Prostate gland (tissue), 2 donors: Measurements from ENCODE around the gene EBF3. TPM values are rescaled to one million over a fixed set of nuclear protein-coding genes. Genes with fewer than 3 reads are reported as not detected.

Source experiments
- DNase-seq: peaks from one replicate; pipeline ENCODE4 v3.0.0-alpha.2; 2019; ENCODE audit warnings: low spot score
- H3K27ac ChIP-seq, 2 donors: fragments of 200-600 bp; sonication (generic); 2 replicates each; pipeline ENCODE4 v1.5.1; 2017 to 2019
- H3K27me3 ChIP-seq: fragments of 200-600 bp; sonication (generic); replicated peaks from 2 replicates; pipeline ENCODE4 v1.5.1; 2019; ENCODE audit not compliant: insufficient read depth
- H3K36me3 ChIP-seq, 2 donors: fragments of 200-600 bp; sonication (generic); 1 replicate in 1 of 2; 2 replicates in 1 of 2; pipeline versions ENCODE4 v1.5.1 to v1.8.1; 2017 to 2019
- H3K4me1 ChIP-seq: fragments of 200-600 bp; sonication (generic); replicated peaks from 2 replicates; pipeline ENCODE4 v1.5.1; 2019
- H3K4me3 ChIP-seq, 2 donors: fragments of 200-600 bp; sonication (generic); 2 replicates each; pipeline ENCODE4 v1.5.1; 2017 to 2019
- H3K9me3 ChIP-seq: fragments of 200-600 bp; sonication (generic); 2 replicates; pipeline ENCODE4 v1.5.1; 2017
- CTCF ChIP-seq, 4 experiments: fragments of 200-600 bp in 2 of 4; fragments of 450-650 bp in 2 of 4; sonication (generic) in 2 of 4; IDR thresholded peaks; 1 replicate in 3 of 4; 2 replicates in 1 of 4; pipeline ENCODE4 v1.5.1; 2016 to 2019; ENCODE audit warnings: antibody characterized with exemption in 4 of 4, mild to moderate bottlenecking in 2 of 4, moderate library complexity in 2 of 4
- POLR2A ChIP-seq: fragments of 450-650 bp; IDR thresholded peaks from one replicate; pipeline ENCODE4 v1.6.1; 2016; ENCODE audit warnings: antibody characterized with exemption, mild to moderate bottlenecking
- POLR2AphosphoS5 ChIP-seq: sonication (generic); formaldehyde crosslinking; IDR thresholded peaks from one replicate; pipeline ENCODE4 v1.6.1; 2017; ENCODE audit warnings: antibody characterized with exemption
- WGBS: methylation state at CpG from one replicate; pipeline ENCODE4 v1.1.5; 2018; 5-methylcytosine and 5-hydroxymethylcytosine counted together
- intact Hi-C: fragments of 100-400 bp; cut with DNase I; formaldehyde crosslinking; loops from one replicate; pipeline ENCODE4 v1.14.2; 2022
- total RNA-seq, 2 donors: library from RNA; depleted of rRNA; stranded (reverse); fragments of >200 nt; gene quantifications; one replicate each; pipeline ENCODE4 v1.1.0, GENCODE V29; 2016

EBF3 gene
- total RNA-seq, 2 donors from 2014 or later, result 1.5 to 7.8 TPM

- DNase-seq, result no peak
- Histone ChIP-seq H3K9me3 (no peaks in the 10 kb centered on the region), H3K36me3 (no peaks in the 10 kb centered on the region), H3K27me3 (peaks cover 13% of the 10 kb centered on the region), H3K27ac (no peak overlapping the region), H3K4me1 (no peaks in the 10 kb centered on the region), H3K4me3 (no peak overlapping the region)
- intact Hi-C loops, result no loop called here
- TF ChIP-seq POLR2A, result no peak
- TF ChIP-seq CTCF (IDR thresholded peaks at IDR 0.05), result no peak
- TF ChIP-seq POLR2AphosphoS5, result no peak
- WGBS, result 64% methylated on average over 2 of the region's 2 CpGs
Observed at GRCh38 chr10:129950676-129951075, 13.4 kb downstream of the EBF3 start.

GRCh38 chr10:129949891-129950291 is 14.2 kb downstream of the EBF3 start:
- H3K4me1 ChIP-seq, result no peaks in the 10 kb centered on the region
- no peak overlapping the region for H3K27ac ChIP-seq
- intact Hi-C loops, result no loop called here
- peaks cover 13% of the 10 kb centered on the region for H3K27me3 ChIP-seq
- 8% methylated on average over 15 of the region's 16 CpGs for WGBS
- no peak overlapping the region for H3K4me3 ChIP-seq
- no peaks in the 10 kb centered on the region for H3K36me3 ChIP-seq
- DNase-seq, result no peak
- TF ChIP-seq CTCF (IDR thresholded peaks at IDR 0.05), result no peak
- no peak for TF ChIP-seq POLR2AphosphoS5
- no peak for TF ChIP-seq POLR2A
- H3K9me3 ChIP-seq, result no peaks in the 10 kb centered on the region

- H3K4me1 ChIP-seq, result no peaks in the 10 kb centered on the region
- 92% methylated on average over 9 of the region's 9 CpGs for WGBS
- no peak overlapping the region for H3K27ac ChIP-seq
- H3K9me3 ChIP-seq, result no peaks in the 10 kb centered on the region
- intact Hi-C loops, result no loop called here
- H3K36me3 ChIP-seq, result no peaks in the 10 kb centered on the region
- H3K27me3 ChIP-seq, result peaks cover 13% of the 10 kb centered on the region
- DNase-seq, result no peak
- TF ChIP-seq POLR2AphosphoS5, result no peak
- no peak for TF ChIP-seq CTCF (IDR thresholded peaks at IDR 0.05)
- no peak for TF ChIP-seq POLR2A
- H3K4me3 ChIP-seq, result no peak overlapping the region
Observed at GRCh38 chr10:129949411-129949810, 14.7 kb downstream of the EBF3 start.

GRCh38 chr10:129946859-129947258 is 17.2 kb downstream of the EBF3 start:
- no peak overlapping the region for H3K27ac ChIP-seq
- WGBS, result 83% methylated on average over 14 of the region's 14 CpGs
- H3K4me1 ChIP-seq, result no peaks in the 10 kb centered on the region
- TF ChIP-seq CTCF (IDR thresholded peaks at IDR 0.05) (no peak), POLR2A (no peak), POLR2AphosphoS5 (no peak)
- intact Hi-C loops, result no loop called here
- no peak for DNase-seq
- H3K4me3 ChIP-seq, result no peak overlapping the region
- H3K9me3 ChIP-seq, result no peaks in the 10 kb centered on the region
- no peaks in the 10 kb centered on the region for H3K36me3 ChIP-seq
- peaks cover 13% of the 10 kb centered on the region for H3K27me3 ChIP-seq

GRCh38 chr10:129945941-129946760 is 17.9 kb downstream of the EBF3 start:
- 56% methylated on average over 26 of the region's 26 CpGs for WGBS

More at GRCh38 chr10:129945941-129946760, 17.9 kb downstream of the EBF3 start:
- peak; percentile 22 for TF ChIP-seq POLR2AphosphoS5
- no peak for TF ChIP-seq CTCF (IDR thresholded peaks at IDR 0.05)
- Histone ChIP-seq H3K4me1 (no peaks in the 10 kb centered on the region), H3K4me3 (no peak overlapping the region), H3K27ac (no peak overlapping the region), H3K27me3 (peaks cover 13% of the 10 kb centered on the region), H3K9me3 (no peaks in the 10 kb centered on the region), H3K36me3 (no peaks in the 10 kb centered on the region)
- no peak for DNase-seq
- intact Hi-C loops, result no loop called here
